PC-3 (cell line): Measurements from ENCODE around the gene CRLF3. TPM values are rescaled to one million over a fixed set of nuclear protein-coding genes. Genes with fewer than 3 reads are reported as not detected.

Experiments used
- ATAC-seq: fragments of 200-7000 bp; cut with Tn5 transposase; 2 replicates; pipeline ENCODE4 v1.9.1; 2020; ENCODE audit warnings: mild to moderate bottlenecking, moderate library complexity
- BruUV-seq: library from RNA; stranded (reverse); fragments of 400-500 nt; replicated peaks from 2 replicates; lab custom pipeline; 2021; lab: Mats Ljungman, UMichigan
- CTCF ChIA-PET: fragments of 300-600 bp; sonication (Branson Sonifier 250); formaldehyde crosslinking; loops from one replicate; lab custom pipeline; 2022; ENCODE audit warnings: antibody characterized with exemption; lab: Charles Lee
- POLR2A ChIA-PET: fragments of 300-600 bp; sonication (Branson Sonifier 250); formaldehyde crosslinking; loops from one replicate; lab custom pipeline; 2022; ENCODE audit warnings: antibody characterized with exemption; ENCODE audit not compliant: unreplicated experiment; lab: Charles Lee
- DNase-seq: peaks from one replicate; pipeline ENCODE4 v3.0.0-alpha.2; 2015
- H2AFZ ChIP-seq: fragments of 300-600 bp; sonication (generic); 2 replicates; pipeline ENCODE4 v1.6.0; 2016; ENCODE audit warnings: antibody characterized with exemption, low read length
- H3F3A ChIP-seq: fragments of 300-600 bp; sonication (generic); one replicate; pipeline ENCODE4 v1.6.0; 2017; ENCODE audit warnings: antibody characterized with exemption, low read length, control low read depth, mild to moderate bottlenecking; ENCODE audit not compliant: unreplicated experiment
- H3K27ac ChIP-seq: fragments of 300-600 bp; sonication (generic); 2 replicates; pipeline ENCODE4 v1.5.1; 2016; ENCODE audit warnings: mild to moderate bottlenecking, low read length
- H3K27me3 ChIP-seq: fragments of 300-600 bp; sonication (generic); 2 replicates; pipeline ENCODE4 v1.6.1; 2016; ENCODE audit warnings: low read length, mixed read lengths
- H3K36me3 ChIP-seq: fragments of 300-600 bp; sonication (generic); 2 replicates; pipeline ENCODE4 v1.6.1; 2016; ENCODE audit warnings: low read depth, mixed run types, low read length, mixed read lengths
- H3K4me1 ChIP-seq: fragments of 300-600 bp; sonication (generic); 2 replicates; pipeline ENCODE4 v1.5.1; 2016; ENCODE audit warnings: low read length; ENCODE audit not compliant: insufficient read depth
- H3K4me2 ChIP-seq: fragments of 300-600 bp; sonication (generic); 2 replicates; pipeline ENCODE4 v1.6.0; 2016; ENCODE audit warnings: low read length
- H3K4me3 ChIP-seq: fragments of 300-600 bp; sonication (generic); 2 replicates; pipeline ENCODE4 v1.5.1; 2016; ENCODE audit warnings: mild to moderate bottlenecking, low read length, mixed read lengths
- H3K79me2 ChIP-seq: fragments of 300-600 bp; sonication (generic); 2 replicates; pipeline ENCODE4 v1.6.1; 2017; ENCODE audit warnings: low read length, mixed read lengths
- H3K9ac ChIP-seq: fragments of 300-600 bp; sonication (generic); 2 replicates; pipeline ENCODE4 v1.6.0; 2016; ENCODE audit warnings: mild to moderate bottlenecking, low read length
- H3K9me2 ChIP-seq: fragments of 300-600 bp; sonication (generic); replicated peaks from 2 replicates; pipeline ENCODE4 v1.6.1; 2016; ENCODE audit warnings: mixed run types, low read length, mixed read lengths
- H3K9me3 ChIP-seq: fragments of 300-600 bp; sonication (generic); 2 replicates; pipeline ENCODE4 v1.6.1; 2016; ENCODE audit warnings: low read length, mixed read lengths
- H4K20me1 ChIP-seq: fragments of 300-600 bp; sonication (generic); 2 replicates; pipeline ENCODE4 v1.6.1; 2016; ENCODE audit warnings: low read length, mixed read lengths
- EZH2 ChIP-seq: fragments of 300-600 bp; sonication (generic); IDR thresholded peaks from one replicate; pipeline ENCODE4 v1.6.1; 2017; ENCODE audit warnings: antibody characterized with exemption, mild to moderate bottlenecking, low read length; ENCODE audit not compliant: unreplicated experiment
- EZH2phosphoT487 ChIP-seq: fragments of 300-600 bp; sonication (generic); IDR thresholded peaks from 2 replicates; pipeline ENCODE4 v1.6.1; 2018; ENCODE audit warnings: mild to moderate bottlenecking, antibody characterized with exemption, low read length, borderline replicate concordance
- intact Hi-C: fragments of 100-400 bp; cut with micrococcal nuclease; formaldehyde crosslinking; loops from 2 replicates; pipeline ENCODE4 v1.9.0; 2023
- total RNA-seq: library from RNA; depleted of rRNA; stranded (reverse); fragments of >200 nt; gene quantifications from 2 replicates; pipeline ENCODE4 v1.2.3, GENCODE V29; 2014
- TF ChIP-seq, protein P1 (sequence below): fragments of 300-600 bp; sonication (generic); conservative IDR thresholded peaks from 2 replicates; pipeline ENCODE4 v1.5.1; 2017; ENCODE audit warnings: antibody characterized with exemption, low read depth, mild to moderate bottlenecking, low read length

CRLF3 gene
- total RNA-seq, 1 experiment from 2014 or later = 9.8 TPM

DNA sequence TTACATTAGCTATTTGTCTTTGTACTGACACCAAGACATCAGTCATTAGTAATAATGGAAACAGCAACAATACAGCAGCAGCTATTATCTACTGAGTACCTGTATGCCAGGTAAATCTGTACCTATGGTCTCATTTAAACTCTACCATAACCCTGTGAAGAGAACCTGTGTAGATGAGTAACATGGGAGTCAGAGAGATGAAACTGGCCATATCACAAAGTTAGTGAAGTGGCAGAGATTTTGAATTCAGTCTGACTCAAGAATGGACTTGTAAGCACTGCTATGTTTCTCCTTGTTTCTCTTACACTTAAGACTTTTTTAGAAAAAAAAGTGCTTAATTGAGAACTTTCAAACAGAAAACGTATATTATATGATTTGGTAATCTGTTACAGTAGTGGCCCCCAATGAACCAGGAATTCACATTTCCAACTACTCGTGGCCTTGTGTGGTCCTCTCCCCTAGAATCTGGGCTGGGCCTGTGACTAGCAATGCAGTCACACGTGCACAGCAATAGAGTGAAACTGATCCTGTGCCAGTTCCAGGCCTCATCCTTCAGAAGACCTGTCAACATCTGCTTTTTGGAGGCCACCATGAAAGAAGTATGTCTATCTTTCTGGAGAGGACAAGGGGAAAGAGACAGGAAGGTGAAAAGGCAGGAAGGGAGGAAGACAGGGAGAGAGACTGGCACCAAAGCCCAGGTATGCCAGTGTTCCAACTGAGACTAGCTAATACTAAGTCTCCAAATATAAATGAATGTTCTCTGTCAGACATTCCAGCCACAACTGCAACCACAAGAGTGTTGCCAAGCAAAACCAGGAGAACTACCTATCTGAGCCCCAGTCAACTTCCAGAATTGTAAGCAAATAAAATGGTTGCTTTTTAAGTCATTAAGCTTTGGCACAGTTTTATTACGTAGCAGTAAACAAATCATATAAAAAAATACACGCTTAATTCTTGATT, 12.0 kb downstream of the CRLF3 start:
- no peak overlapping the region for H2AFZ ChIP-seq
- H3F3A ChIP-seq = no peaks in the 10 kb centered on the region
- BruUV-seq = no TSS peak
- H3K27me3 ChIP-seq = no peaks in the 10 kb centered on the region
- peak; percentile 38; the same call in 1 of the 2 replicates for ATAC-seq
- H3K9me2 ChIP-seq = no peaks in the 10 kb centered on the region
- H3K27ac ChIP-seq = peak overlapping the region; percentile 73
- H3K9ac ChIP-seq = no peak overlapping the region
- H3K79me2 ChIP-seq = 0 out of 2 replicates have a peak, but pooled peaks cover 8% of the 10 kb centered on the region
- ChIA-PET CTCF (no interaction called here), POLR2A (no interaction called here)
- H4K20me1 ChIP-seq = peaks cover 4% of the 10 kb centered on the region; the same call in 1 of the 2 replicates
- 0 out of 2 replicates have a peak, but pooled peaks cover 2% of the 10 kb centered on the region for H3K36me3 ChIP-seq
- intact Hi-C loops = no loop called here
- H3K4me2 ChIP-seq = peak overlapping the region; percentile 43; the same call in 1 of the 2 replicates
- TF ChIP-seq EZH2 (no peak), EZH2phosphoT487 (no peak)
- TF ChIP-seq, protein P1, sequence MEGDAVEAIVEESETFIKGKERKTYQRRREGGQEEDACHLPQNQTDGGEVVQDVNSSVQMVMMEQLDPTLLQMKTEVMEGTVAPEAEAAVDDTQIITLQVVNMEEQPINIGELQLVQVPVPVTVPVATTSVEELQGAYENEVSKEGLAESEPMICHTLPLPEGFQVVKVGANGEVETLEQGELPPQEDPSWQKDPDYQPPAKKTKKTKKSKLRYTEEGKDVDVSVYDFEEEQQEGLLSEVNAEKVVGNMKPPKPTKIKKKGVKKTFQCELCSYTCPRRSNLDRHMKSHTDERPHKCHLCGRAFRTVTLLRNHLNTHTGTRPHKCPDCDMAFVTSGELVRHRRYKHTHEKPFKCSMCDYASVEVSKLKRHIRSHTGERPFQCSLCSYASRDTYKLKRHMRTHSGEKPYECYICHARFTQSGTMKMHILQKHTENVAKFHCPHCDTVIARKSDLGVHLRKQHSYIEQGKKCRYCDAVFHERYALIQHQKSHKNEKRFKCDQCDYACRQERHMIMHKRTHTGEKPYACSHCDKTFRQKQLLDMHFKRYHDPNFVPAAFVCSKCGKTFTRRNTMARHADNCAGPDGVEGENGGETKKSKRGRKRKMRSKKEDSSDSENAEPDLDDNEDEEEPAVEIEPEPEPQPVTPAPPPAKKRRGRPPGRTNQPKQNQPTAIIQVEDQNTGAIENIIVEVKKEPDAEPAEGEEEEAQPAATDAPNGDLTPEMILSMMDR = no peak
- peaks cover 15% of the 10 kb centered on the region for H3K4me1 ChIP-seq
- peak; percentile 52 for DNase-seq
- no peak overlapping the region for H3K4me3 ChIP-seq
- no peaks in the 10 kb centered on the region for H3K9me3 ChIP-seq

DNA sequence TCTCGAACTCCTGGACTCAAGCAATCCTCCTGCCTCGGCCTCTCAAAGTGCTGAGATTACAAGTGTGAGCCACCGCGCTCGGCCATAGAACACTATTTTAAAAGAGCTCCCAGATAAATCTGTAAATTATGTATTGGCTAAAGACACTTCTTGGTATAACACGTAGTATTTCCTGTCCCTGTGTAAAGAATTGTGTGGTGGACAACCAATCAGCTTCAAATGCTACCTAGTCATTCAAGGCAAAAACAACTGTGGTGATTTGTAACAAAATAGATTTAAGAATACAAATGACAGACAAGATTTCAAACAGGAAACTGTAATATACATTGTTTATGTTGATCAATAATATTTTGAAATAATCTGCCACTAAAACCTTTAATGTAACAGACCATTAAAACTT, 14.6 kb downstream of the CRLF3 start:
- Histone ChIP-seq H3K4me2 (no peak overlapping the region), H2AFZ (no peak overlapping the region), H3K9me2 (no peaks in the 10 kb centered on the region), H3K4me1 (peaks cover 10% of the 10 kb centered on the region), H3K79me2 (0 out of 2 replicates have a peak, but pooled peaks cover 8% of the 10 kb centered on the region), H3K4me3 (no peak overlapping the region), H3K9me3 (no peaks in the 10 kb centered on the region), H3K27ac (no peak overlapping the region), H4K20me1 (no peaks in the 10 kb centered on the region), H3K36me3 (0 out of 2 replicates have a peak, but pooled peaks cover 2% of the 10 kb centered on the region), H3K27me3 (no peaks in the 10 kb centered on the region), H3K9ac (no peak overlapping the region), H3F3A (no peaks in the 10 kb centered on the region)
- POLR2A ChIA-PET = no interaction called here
- no peak for ATAC-seq
- TF ChIP-seq, protein P1 = no peak
- TF ChIP-seq EZH2phosphoT487 (no peak), EZH2 (no peak)
- no peak for DNase-seq
- no TSS peak for BruUV-seq
- CTCF ChIA-PET = no interaction called here
- intact Hi-C loops = no loop called here
